Measurements from ENCODE around the gene KRTAP13-3. TPM values are rescaled to one million over a fixed set of nuclear protein-coding genes. Genes with fewer than 3 reads are reported as not detected.

Gene KRTAP13-3
- total RNA-seq: not detected

GRCh38 chr21:30425826-30426225 is at the start of gene KRTAP13-3:
KRTAP13-3 (minus strand) TSS chr21:30425926; CDS start chr21:30425912, 14 bp downstream.

GRCh38 chr21:30439975-30440374 is 14.2 kb upstream of the KRTAP13-3 start, which contains the start of gene KRTAP15-1:
KRTAP15-1 (plus strand) TSS chr21:30440275; CDS start chr21:30440328, 53 bp downstream.

GRCh38 chr21:30430170-30430655 is 4.5 kb upstream of the KRTAP13-3 start, which contains the start of gene KRTAP13-4:
KRTAP13-4 (plus strand) TSS chr21:30430220; CDS start chr21:30430276, 56 bp downstream.

GRCh38 chr21:30395731-30396130 is 30.0 kb downstream of the KRTAP13-3 start, which contains the start of gene KRTAP13-1:
KRTAP13-1 (plus strand) TSS chr21:30396031; CDS start chr21:30396087, 56 bp downstream.

Other genes with a start within 250 kb of the KRTAP13-3 start
- gene CLDN8, start 209.8 kb downstream of the KRTAP13-3 start, total RNA-seq: not detected
- gene KRTAP24-1, start 143.0 kb downstream of the KRTAP13-3 start, total RNA-seq: not detected
- not detected for gene KRTAP25-1, start 136.4 kb downstream of the KRTAP13-3 start, total RNA-seq
- not detected for gene KRTAP26-1, start 105.6 kb downstream of the KRTAP13-3 start, total RNA-seq
- gene KRTAP27-1, start 88.2 kb downstream of the KRTAP13-3 start, total RNA-seq: not detected
- gene KRTAP23-1, start 77.3 kb downstream of the KRTAP13-3 start, total RNA-seq: not detected
- not detected for gene KRTAP13-2, start 53.7 kb downstream of the KRTAP13-3 start, total RNA-seq
- not detected for gene KRTAP13-1, start 29.9 kb downstream of the KRTAP13-3 start, total RNA-seq
- gene KRTAP13-4, start 4.3 kb upstream of the KRTAP13-3 start, total RNA-seq: not detected
- gene KRTAP15-1, start 14.3 kb upstream of the KRTAP13-3 start, total RNA-seq: not detected
- gene KRTAP19-1, start 54.4 kb upstream of the KRTAP13-3 start, total RNA-seq: not detected
- not detected for gene KRTAP19-2, start 61.5 kb upstream of the KRTAP13-3 start, total RNA-seq
- gene KRTAP19-3, start 66.1 kb upstream of the KRTAP13-3 start, total RNA-seq: not detected
- gene KRTAP19-4, start 71.2 kb upstream of the KRTAP13-3 start, total RNA-seq: not detected
- gene KRTAP19-5, start 76.2 kb upstream of the KRTAP13-3 start, total RNA-seq: not detected
- not detected for gene KRTAP19-6, start 115.9 kb upstream of the KRTAP13-3 start, total RNA-seq
- gene KRTAP19-7, start 135.4 kb upstream of the KRTAP13-3 start, total RNA-seq: not detected
- gene KRTAP22-2, start 164.5 kb upstream of the KRTAP13-3 start, total RNA-seq: not detected
- gene KRTAP6-3, start 166.5 kb upstream of the KRTAP13-3 start, total RNA-seq: not detected
- not detected for gene KRTAP6-2, start 173.0 kb upstream of the KRTAP13-3 start, total RNA-seq
- gene KRTAP22-1, start 175.2 kb upstream of the KRTAP13-3 start, total RNA-seq: not detected
- gene KRTAP6-1, start 188.0 kb upstream of the KRTAP13-3 start, total RNA-seq: not detected
- not detected for gene KRTAP20-1, start 190.5 kb upstream of the KRTAP13-3 start, total RNA-seq
- gene KRTAP20-4, start 194.7 kb upstream of the KRTAP13-3 start, total RNA-seq: not detected
- not detected for gene KRTAP20-2, start 209.3 kb upstream of the KRTAP13-3 start, total RNA-seq
- gene KRTAP20-3, start 216.9 kb upstream of the KRTAP13-3 start, total RNA-seq: not detected